Liver (tissue), 3 donors: ENCODE measurements around the gene MYF5.

Experiments
- EGR1 ChIP-seq, 2 donors: IDR thresholded peaks; 2 replicates each; pipeline ENCODE4 v1.6.1; 2016 to 2018; ENCODE audit warnings: antibody characterized with exemption in 2 of 2, low read depth in 2 of 2
- FOXA1 ChIP-seq: IDR thresholded peaks from 2 replicates; pipeline ENCODE4 v1.6.1; 2016; ENCODE audit warnings: antibody characterized with exemption
- GABPA ChIP-seq, 2 donors: IDR thresholded peaks in 1 of 2; conservative IDR thresholded peaks in 1 of 2; 2 replicates each; pipeline ENCODE4 v1.6.1; 2016; ENCODE audit warnings: antibody characterized with exemption in 2 of 2, mild to moderate bottlenecking in 1 of 2, moderate library complexity in 1 of 2
- HNF4A ChIP-seq, 2 donors: conservative IDR thresholded peaks; 2 replicates each; pipeline ENCODE4 v1.6.1; 2016; ENCODE audit warnings: antibody characterized with exemption in 2 of 2, mild to moderate bottlenecking in 2 of 2
- JUND ChIP-seq, 2 donors: IDR thresholded peaks; 2 replicates each; pipeline ENCODE4 v1.6.1; 2016; ENCODE audit warnings: antibody characterized with exemption in 2 of 2
- RAD21 ChIP-seq, 2 donors: IDR thresholded peaks; 2 replicates each; pipeline ENCODE4 v1.6.1; 2016; ENCODE audit warnings: antibody characterized with exemption in 2 of 2, mild to moderate bottlenecking in 2 of 2
- SP1 ChIP-seq: IDR thresholded peaks from 2 replicates; pipeline ENCODE4 v1.6.1; 2018; ENCODE audit warnings: antibody characterized with exemption, mild to moderate bottlenecking
- TAF1 ChIP-seq: conservative IDR thresholded peaks from 2 replicates; pipeline ENCODE4 v1.6.1; 2016; ENCODE audit warnings: antibody characterized with exemption, mild to moderate bottlenecking
- YY1 ChIP-seq: IDR thresholded peaks from 2 replicates; pipeline ENCODE4 v1.6.1; 2016; ENCODE audit warnings: antibody characterized with exemption, mild to moderate bottlenecking
- TF ChIP-seq, protein P1 (sequence below): fragments of 150-350 bp; IDR thresholded peaks from 2 replicates; pipeline ENCODE4 v1.5.1; 2017; ENCODE audit warnings: improper control_type of control experiment, low read depth, low read length; ENCODE audit not compliant: missing input control
- TF ChIP-seq, protein P2 (sequence below): IDR thresholded peaks from 2 replicates; pipeline ENCODE4 v1.6.1; 2016; ENCODE audit warnings: antibody characterized with exemption
- TF ChIP-seq, protein P3 (sequence below): IDR thresholded peaks from 2 replicates; pipeline ENCODE4 v1.6.1; 2016; ENCODE audit warnings: antibody characterized with exemption
- TF ChIP-seq, protein P4 (sequence below): IDR thresholded peaks from 2 replicates; pipeline ENCODE4 v1.6.1; 2016; ENCODE audit warnings: antibody characterized with exemption, mild to moderate bottlenecking
- donor health status: healthy.
- donor health status: healthy.

DNA sequence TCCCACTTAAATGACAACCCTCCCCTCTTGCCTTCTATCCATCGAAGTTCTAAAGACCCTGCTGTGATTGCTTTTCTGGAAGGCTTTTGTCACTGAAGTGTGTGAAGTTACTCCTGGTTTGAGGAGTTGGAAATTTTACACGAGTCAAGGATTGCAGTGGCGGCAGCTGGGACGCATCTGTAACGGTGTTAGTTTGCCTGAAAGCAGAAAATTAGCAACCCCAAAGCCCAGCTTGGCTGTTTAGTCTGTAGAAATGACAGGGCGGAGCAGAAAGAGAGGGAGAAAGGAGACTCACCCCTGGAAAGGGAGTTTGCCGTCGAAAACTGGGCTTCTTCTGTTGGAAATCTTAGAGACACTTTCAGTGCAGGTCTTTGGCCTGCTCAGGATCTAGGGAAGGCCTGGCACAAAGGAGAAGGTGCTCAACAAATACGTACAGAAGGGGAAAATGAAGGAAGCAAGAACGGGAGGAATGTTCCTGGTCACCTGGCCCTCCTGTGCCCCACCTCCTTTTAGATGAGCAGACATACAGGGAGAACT, 931 bp upstream of the MYF5 start:
- TF ChIP-seq, protein P1, sequence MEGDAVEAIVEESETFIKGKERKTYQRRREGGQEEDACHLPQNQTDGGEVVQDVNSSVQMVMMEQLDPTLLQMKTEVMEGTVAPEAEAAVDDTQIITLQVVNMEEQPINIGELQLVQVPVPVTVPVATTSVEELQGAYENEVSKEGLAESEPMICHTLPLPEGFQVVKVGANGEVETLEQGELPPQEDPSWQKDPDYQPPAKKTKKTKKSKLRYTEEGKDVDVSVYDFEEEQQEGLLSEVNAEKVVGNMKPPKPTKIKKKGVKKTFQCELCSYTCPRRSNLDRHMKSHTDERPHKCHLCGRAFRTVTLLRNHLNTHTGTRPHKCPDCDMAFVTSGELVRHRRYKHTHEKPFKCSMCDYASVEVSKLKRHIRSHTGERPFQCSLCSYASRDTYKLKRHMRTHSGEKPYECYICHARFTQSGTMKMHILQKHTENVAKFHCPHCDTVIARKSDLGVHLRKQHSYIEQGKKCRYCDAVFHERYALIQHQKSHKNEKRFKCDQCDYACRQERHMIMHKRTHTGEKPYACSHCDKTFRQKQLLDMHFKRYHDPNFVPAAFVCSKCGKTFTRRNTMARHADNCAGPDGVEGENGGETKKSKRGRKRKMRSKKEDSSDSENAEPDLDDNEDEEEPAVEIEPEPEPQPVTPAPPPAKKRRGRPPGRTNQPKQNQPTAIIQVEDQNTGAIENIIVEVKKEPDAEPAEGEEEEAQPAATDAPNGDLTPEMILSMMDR, result no peak
- TF ChIP-seq TAF1 (no peak), SP1 (no peak), YY1 (no peak), HNF4A (conservative IDR thresholded peaks at IDR 0.05) (no peak), RAD21 (IDR thresholded peaks at IDR 0.05) (no peak), FOXA1 (no peak), JUND (IDR thresholded peaks at IDR 0.05) (no peak), GABPA (IDR thresholded peaks at IDR 0.05 in 1 of 2, conservative IDR thresholded peaks at IDR 0.05 in 1 of 2) (no peak), EGR1 (IDR thresholded peaks at IDR 0.05; ENCODE audit: low read depth in 2 of 2) (no peak)
- TF ChIP-seq, protein P2, sequence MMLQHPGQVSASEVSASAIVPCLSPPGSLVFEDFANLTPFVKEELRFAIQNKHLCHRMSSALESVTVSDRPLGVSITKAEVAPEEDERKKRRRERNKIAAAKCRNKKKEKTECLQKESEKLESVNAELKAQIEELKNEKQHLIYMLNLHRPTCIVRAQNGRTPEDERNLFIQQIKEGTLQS, result no peak
- TF ChIP-seq, protein P3, sequence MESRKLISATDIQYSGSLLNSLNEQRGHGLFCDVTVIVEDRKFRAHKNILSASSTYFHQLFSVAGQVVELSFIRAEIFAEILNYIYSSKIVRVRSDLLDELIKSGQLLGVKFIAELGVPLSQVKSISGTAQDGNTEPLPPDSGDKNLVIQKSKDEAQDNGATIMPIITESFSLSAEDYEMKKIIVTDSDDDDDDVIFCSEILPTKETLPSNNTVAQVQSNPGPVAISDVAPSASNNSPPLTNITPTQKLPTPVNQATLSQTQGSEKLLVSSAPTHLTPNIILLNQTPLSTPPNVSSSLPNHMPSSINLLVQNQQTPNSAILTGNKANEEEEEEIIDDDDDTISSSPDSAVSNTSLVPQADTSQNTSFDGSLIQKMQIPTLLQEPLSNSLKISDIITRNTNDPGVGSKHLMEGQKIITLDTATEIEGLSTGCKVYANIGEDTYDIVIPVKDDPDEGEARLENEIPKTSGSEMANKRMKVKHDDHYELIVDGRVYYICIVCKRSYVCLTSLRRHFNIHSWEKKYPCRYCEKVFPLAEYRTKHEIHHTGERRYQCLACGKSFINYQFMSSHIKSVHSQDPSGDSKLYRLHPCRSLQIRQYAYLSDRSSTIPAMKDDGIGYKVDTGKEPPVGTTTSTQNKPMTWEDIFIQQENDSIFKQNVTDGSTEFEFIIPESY, result no peak
- TF ChIP-seq, protein P4, sequence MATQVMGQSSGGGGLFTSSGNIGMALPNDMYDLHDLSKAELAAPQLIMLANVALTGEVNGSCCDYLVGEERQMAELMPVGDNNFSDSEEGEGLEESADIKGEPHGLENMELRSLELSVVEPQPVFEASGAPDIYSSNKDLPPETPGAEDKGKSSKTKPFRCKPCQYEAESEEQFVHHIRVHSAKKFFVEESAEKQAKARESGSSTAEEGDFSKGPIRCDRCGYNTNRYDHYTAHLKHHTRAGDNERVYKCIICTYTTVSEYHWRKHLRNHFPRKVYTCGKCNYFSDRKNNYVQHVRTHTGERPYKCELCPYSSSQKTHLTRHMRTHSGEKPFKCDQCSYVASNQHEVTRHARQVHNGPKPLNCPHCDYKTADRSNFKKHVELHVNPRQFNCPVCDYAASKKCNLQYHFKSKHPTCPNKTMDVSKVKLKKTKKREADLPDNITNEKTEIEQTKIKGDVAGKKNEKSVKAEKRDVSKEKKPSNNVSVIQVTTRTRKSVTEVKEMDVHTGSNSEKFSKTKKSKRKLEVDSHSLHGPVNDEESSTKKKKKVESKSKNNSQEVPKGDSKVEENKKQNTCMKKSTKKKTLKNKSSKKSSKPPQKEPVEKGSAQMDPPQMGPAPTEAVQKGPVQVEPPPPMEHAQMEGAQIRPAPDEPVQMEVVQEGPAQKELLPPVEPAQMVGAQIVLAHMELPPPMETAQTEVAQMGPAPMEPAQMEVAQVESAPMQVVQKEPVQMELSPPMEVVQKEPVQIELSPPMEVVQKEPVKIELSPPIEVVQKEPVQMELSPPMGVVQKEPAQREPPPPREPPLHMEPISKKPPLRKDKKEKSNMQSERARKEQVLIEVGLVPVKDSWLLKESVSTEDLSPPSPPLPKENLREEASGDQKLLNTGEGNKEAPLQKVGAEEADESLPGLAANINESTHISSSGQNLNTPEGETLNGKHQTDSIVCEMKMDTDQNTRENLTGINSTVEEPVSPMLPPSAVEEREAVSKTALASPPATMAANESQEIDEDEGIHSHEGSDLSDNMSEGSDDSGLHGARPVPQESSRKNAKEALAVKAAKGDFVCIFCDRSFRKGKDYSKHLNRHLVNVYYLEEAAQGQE, result no peak
